ENCODE results near the gene ERC1. TPM values are rescaled to one million over a fixed set of nuclear protein-coding genes. Genes with fewer than 3 reads are reported as not detected.

The ERC1 gene
- total and polyA plus RNA-seq, 2 donors (not counting 3 experiments of a cell fraction or from before 2014, with no cell fraction given): 11.7 to 66.1 TPM

GRCh38 chr12:1481326-1481725 lies 490.3 kb downstream of the ERC1 start:
- Histone ChIP-seq H3K36me3 (ENCODE audit: control insufficient read depth in 2 of 2, extremely low read depth in 1 of 2, insufficient read depth in 2 of 2, low read length in 2 of 2) (no peaks in the 10 kb centered on the region), H3K9me3 (replicated peaks; ENCODE audit: control insufficient read depth, insufficient read depth, low read length) (no peaks in the 10 kb centered on the region), H3K9ac (replicated peaks; ENCODE audit: extremely low read depth, insufficient read depth, low read length) (no peak overlapping the region), H3K4me2 (ENCODE audit: insufficient read depth, low read length) (no peak overlapping the region), H3K4me3 (replicated peaks in 1 of 3; ENCODE audit: insufficient read depth in 1 of 3, low read depth in 1 of 3, low read length in 3 of 3) (no peak overlapping the region), H3K4me1 (ENCODE audit: control insufficient read depth, extremely low read depth, insufficient read depth, low read length) (no peaks in the 10 kb centered on the region), H3K27ac (ENCODE audit: insufficient read depth, low read depth, low read length) (no peak overlapping the region), H4K20me1 (replicated peaks; ENCODE audit: control insufficient read depth, extremely low read depth, insufficient read depth, low read length) (no peaks in the 10 kb centered on the region), H2AFZ (ENCODE audit: low read depth, low read length) (no peak overlapping the region), H3K9me1 (replicated peaks; ENCODE audit: control insufficient read depth, extremely low read depth, insufficient read depth, low read length) (no peaks in the 10 kb centered on the region), H3K79me2 (ENCODE audit: control insufficient read depth, insufficient read depth, low read length) (no peaks in the 10 kb centered on the region), H3K27me3 (ENCODE audit: control insufficient read depth in 2 of 2, insufficient read depth in 2 of 2, low read length in 2 of 2) (peaks cover 1 to 10% of the 10 kb centered on the region in 2 experiments)
- ChIA-PET POLR2A (no interaction called here), CTCF (no interaction called here)
- no peak for DNase-seq (ENCODE audit: low read depth, low spot score)
- dilution Hi-C loops (cut with MboI; ENCODE audit: extremely low pct_ligation_motif_present, low sequenced_read_pairs) (no loop called here), intact Hi-C loops (cut with micrococcal nuclease) (no loop called here)
- FAIRE-seq: no peak
- BruUV-seq (replicated peaks): no TSS peak
- TF ChIP-seq FOS (IDR thresholded peaks at IDR 0.05; ENCODE audit: borderline replicate concordance, insufficient read depth, low read length): no peak
- TF ChIP-seq, protein P1, sequence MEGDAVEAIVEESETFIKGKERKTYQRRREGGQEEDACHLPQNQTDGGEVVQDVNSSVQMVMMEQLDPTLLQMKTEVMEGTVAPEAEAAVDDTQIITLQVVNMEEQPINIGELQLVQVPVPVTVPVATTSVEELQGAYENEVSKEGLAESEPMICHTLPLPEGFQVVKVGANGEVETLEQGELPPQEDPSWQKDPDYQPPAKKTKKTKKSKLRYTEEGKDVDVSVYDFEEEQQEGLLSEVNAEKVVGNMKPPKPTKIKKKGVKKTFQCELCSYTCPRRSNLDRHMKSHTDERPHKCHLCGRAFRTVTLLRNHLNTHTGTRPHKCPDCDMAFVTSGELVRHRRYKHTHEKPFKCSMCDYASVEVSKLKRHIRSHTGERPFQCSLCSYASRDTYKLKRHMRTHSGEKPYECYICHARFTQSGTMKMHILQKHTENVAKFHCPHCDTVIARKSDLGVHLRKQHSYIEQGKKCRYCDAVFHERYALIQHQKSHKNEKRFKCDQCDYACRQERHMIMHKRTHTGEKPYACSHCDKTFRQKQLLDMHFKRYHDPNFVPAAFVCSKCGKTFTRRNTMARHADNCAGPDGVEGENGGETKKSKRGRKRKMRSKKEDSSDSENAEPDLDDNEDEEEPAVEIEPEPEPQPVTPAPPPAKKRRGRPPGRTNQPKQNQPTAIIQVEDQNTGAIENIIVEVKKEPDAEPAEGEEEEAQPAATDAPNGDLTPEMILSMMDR (IDR thresholded peaks at IDR 0.05; ENCODE audit: extremely low read depth in 1 of 2, insufficient read depth in 1 of 2, low read depth in 1 of 2, low read length in 2 of 2): no peak
- TF ChIP-seq MAX (IDR thresholded peaks at IDR 0.05; ENCODE audit: insufficient read depth, insufficient read length): no peak
- TF ChIP-seq MYC (IDR thresholded peaks at IDR 0.05; ENCODE audit: low read depth, low read length): no peak
- no peak for TF ChIP-seq GATA2 (IDR thresholded peaks at IDR 0.05; ENCODE audit: insufficient read depth, insufficient read length, low read depth, low read length)
- no peak for TF ChIP-seq EZH2 (IDR thresholded peaks at IDR 0.05; ENCODE audit: borderline replicate concordance, low read depth, low read length, severe bottlenecking)
- no peak for TF ChIP-seq POLR2A (IDR thresholded peaks at IDR 0.05; ENCODE audit: low read depth, low read length)
- TF ChIP-seq JUN (IDR thresholded peaks at IDR 0.05; ENCODE audit: borderline replicate concordance, insufficient read depth, insufficient read length, low read depth): no peak
- TF ChIP-seq POLR2AphosphoS5 (IDR thresholded peaks at IDR 0.05; ENCODE audit: insufficient read depth, low read depth, low read length): no peak
